ENCODE measurements around the gene RAN. TPM values are rescaled to one million over a fixed set of nuclear protein-coding genes. Genes with fewer than 3 reads are reported as not detected.

RAN gene
- total RNA-seq, 1 donor from 2014 or later: 803 TPM

GRCh38 chr12:130829391-130830245 lies 42.2 kb upstream of the RAN start:
- peaks cover 3% of the 10 kb centered on the region for H3K27me3 Mint-ChIP-seq
- DNase-seq (ENCODE audit: low spot score, unreplicated experiment): no peak
- peaks cover 18% of the 10 kb centered on the region for H3K4me1 Mint-ChIP-seq (ENCODE audit: low read depth)
- no peak overlapping the region for H3K27ac Mint-ChIP-seq
- no peak overlapping the region for H3K4me3 Mint-ChIP-seq (ENCODE audit: low read depth)
- peaks cover 2% of the 10 kb centered on the region for H3K36me3 Mint-ChIP-seq (ENCODE audit: insufficient read depth)
- TF ChIP-seq, protein P1, sequence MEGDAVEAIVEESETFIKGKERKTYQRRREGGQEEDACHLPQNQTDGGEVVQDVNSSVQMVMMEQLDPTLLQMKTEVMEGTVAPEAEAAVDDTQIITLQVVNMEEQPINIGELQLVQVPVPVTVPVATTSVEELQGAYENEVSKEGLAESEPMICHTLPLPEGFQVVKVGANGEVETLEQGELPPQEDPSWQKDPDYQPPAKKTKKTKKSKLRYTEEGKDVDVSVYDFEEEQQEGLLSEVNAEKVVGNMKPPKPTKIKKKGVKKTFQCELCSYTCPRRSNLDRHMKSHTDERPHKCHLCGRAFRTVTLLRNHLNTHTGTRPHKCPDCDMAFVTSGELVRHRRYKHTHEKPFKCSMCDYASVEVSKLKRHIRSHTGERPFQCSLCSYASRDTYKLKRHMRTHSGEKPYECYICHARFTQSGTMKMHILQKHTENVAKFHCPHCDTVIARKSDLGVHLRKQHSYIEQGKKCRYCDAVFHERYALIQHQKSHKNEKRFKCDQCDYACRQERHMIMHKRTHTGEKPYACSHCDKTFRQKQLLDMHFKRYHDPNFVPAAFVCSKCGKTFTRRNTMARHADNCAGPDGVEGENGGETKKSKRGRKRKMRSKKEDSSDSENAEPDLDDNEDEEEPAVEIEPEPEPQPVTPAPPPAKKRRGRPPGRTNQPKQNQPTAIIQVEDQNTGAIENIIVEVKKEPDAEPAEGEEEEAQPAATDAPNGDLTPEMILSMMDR (IDR thresholded peaks at IDR 0.05; ENCODE audit: unreplicated experiment): no peak
- no peaks in the 10 kb centered on the region for H3K9me3 Mint-ChIP-seq (ENCODE audit: low read depth)

DNA sequence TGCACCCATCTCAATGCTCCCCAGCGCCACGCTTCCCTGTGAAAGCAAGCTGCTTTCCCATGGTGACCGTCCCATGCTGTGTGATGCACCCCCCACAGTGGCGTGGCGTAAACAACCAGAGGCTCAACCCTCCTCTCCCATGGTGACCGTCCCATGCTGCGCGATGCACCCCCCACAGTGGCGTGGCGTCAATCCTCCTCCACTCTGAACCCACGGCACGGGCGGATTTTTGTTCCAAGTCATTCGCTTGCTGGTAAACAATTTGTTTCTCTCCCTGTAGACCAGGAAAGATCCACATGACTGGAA lies 41.7 kb upstream of the RAN start:
- H3K27me3 Mint-ChIP-seq: peaks cover 3% of the 10 kb centered on the region
- H3K4me3 Mint-ChIP-seq (ENCODE audit: low read depth): no peak overlapping the region
- H3K36me3 Mint-ChIP-seq (ENCODE audit: insufficient read depth): peaks cover 2% of the 10 kb centered on the region
- no peaks in the 10 kb centered on the region for H3K9me3 Mint-ChIP-seq (ENCODE audit: low read depth)
- H3K27ac Mint-ChIP-seq: no peak overlapping the region
- TF ChIP-seq, protein P1 (IDR thresholded peaks at IDR 0.05; ENCODE audit: unreplicated experiment): no peak
- H3K4me1 Mint-ChIP-seq (ENCODE audit: low read depth): peaks cover 18% of the 10 kb centered on the region
- DNase-seq (ENCODE audit: low spot score, unreplicated experiment): no peak

DNA sequence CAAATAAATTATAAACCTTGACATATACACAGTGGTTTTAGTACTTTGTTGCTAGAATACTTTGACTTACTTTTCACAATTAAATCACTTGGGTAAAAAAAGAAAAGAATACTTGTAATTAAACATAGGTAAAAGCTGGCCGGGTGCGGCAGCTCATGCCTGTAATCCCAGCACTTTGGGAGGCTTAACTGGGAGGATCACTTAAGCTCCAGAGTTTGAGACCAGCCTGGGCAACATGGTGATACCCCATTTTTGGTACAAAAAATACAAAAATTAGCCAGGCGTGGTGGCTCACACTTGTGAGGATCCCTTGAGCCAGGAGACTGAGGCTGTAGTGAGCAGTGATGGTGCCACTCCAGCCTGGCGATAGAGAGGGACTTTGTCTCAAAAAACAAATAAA lies 40.6 kb upstream of the RAN start:
- H3K4me1 Mint-ChIP-seq (ENCODE audit: low read depth): peaks cover 18% of the 10 kb centered on the region
- no peaks in the 10 kb centered on the region for H3K9me3 Mint-ChIP-seq (ENCODE audit: low read depth)
- H3K4me3 Mint-ChIP-seq (ENCODE audit: low read depth): no peak overlapping the region
- TF ChIP-seq, protein P1 (IDR thresholded peaks at IDR 0.05; ENCODE audit: unreplicated experiment): no peak
- no peak overlapping the region for H3K27ac Mint-ChIP-seq
- DNase-seq (ENCODE audit: low spot score, unreplicated experiment): no peak
- no peaks in the 10 kb centered on the region for H3K36me3 Mint-ChIP-seq (ENCODE audit: insufficient read depth)
- H3K27me3 Mint-ChIP-seq: peaks cover 3% of the 10 kb centered on the region

GRCh38 chr12:130831876-130832405 lies 39.9 kb upstream of the RAN start:
- no peak for DNase-seq (ENCODE audit: low spot score, unreplicated experiment)
- Mint-ChIP-seq H3K27me3 (peaks cover 7% of the 10 kb centered on the region), H3K4me3 (ENCODE audit: low read depth) (no peak overlapping the region), H3K27ac (no peak overlapping the region), H3K4me1 (ENCODE audit: low read depth) (peaks cover 18% of the 10 kb centered on the region), H3K9me3 (ENCODE audit: low read depth) (no peaks in the 10 kb centered on the region), H3K36me3 (ENCODE audit: insufficient read depth) (no peaks in the 10 kb centered on the region)
- TF ChIP-seq, protein P1 (IDR thresholded peaks at IDR 0.05; ENCODE audit: unreplicated experiment): no peak

DNA sequence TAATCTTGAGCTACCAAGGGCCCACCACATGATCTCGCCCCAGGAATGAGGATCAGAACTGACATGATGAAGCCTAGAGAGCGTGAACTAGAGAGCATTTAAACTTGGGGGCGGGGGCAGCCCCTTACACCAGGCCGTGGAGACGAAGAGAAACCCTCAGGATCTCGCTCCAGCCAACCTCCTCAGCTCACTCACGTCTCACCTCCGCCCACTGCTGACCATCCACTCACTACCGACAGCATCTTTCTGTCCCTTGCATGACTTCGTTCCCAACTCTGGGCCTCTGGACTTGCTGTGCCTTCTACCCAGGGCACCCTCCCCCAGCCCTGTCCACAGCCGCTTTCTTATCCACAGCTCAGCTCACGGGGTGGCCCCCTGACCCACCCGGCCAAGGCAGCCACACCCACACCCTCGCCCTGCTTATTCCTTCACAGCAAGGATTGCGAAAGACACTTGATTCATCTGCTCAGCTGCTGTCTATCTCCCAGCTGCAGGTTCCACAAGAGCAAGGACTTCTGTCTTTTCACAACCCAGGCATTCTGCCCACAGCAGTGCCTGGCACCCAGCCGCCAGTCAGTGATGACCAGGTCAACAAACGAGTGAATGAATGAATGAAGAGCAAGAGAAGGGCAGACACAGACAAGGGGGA lies 39.2 kb upstream of the RAN start:
- TF ChIP-seq, protein P1 (IDR thresholded peaks at IDR 0.05; ENCODE audit: unreplicated experiment): no peak
- H3K27me3 Mint-ChIP-seq: peaks cover 9% of the 10 kb centered on the region
- H3K27ac Mint-ChIP-seq: no peak overlapping the region
- H3K36me3 Mint-ChIP-seq (ENCODE audit: insufficient read depth): no peaks in the 10 kb centered on the region
- DNase-seq (ENCODE audit: low spot score, unreplicated experiment): no peak
- H3K4me3 Mint-ChIP-seq (ENCODE audit: low read depth): no peak overlapping the region
- H3K9me3 Mint-ChIP-seq (ENCODE audit: low read depth): no peaks in the 10 kb centered on the region
- H3K4me1 Mint-ChIP-seq (ENCODE audit: low read depth): peaks cover 20% of the 10 kb centered on the region
